Caco-2 (cell line): ENCODE measurements around the gene WDR45B. TPM values are rescaled to one million over a fixed set of nuclear protein-coding genes. Genes with fewer than 3 reads are reported as not detected.

Experiments
- BruUV-seq: library from RNA; stranded (reverse); fragments of 400-500 nt; replicated peaks from 2 replicates; lab custom pipeline; 2021; lab: Mats Ljungman, UMichigan
- CTCF ChIA-PET: fragments of 300-600 bp; sonication (Branson Sonifier 250); formaldehyde crosslinking; loops from one replicate; lab custom pipeline; 2022; ENCODE audit warnings: antibody characterized with exemption; lab: Charles Lee
- POLR2A ChIA-PET: fragments of 300-600 bp; sonication (Branson Sonifier 250); formaldehyde crosslinking; loops from one replicate; lab custom pipeline; 2022; ENCODE audit warnings: antibody characterized with exemption; lab: Charles Lee
- DNase-seq, 2 experiments: peaks; one replicate each; pipeline versions ENCODE4 v3.0.0 to v3.0.0-alpha.2; 2020 to 2022
- H3K27me3 ChIP-seq: replicated peaks from 2 replicates; pipeline ENCODE4 v1.6.0; 2011; ENCODE audit warnings: low read length; ENCODE audit not compliant: control insufficient read depth, insufficient read depth
- H3K36me3 ChIP-seq: 2 replicates; pipeline ENCODE4 v1.5.1; 2011; ENCODE audit warnings: low read length; ENCODE audit not compliant: control insufficient read depth, insufficient read depth
- H3K4me1 ChIP-seq: fragments of 250-450 bp; sonication (Bioruptor Pico); 2 replicates; pipeline ENCODE4 v1.5.1; 2020; ENCODE audit warnings: mild to moderate bottlenecking
- H3K4me3 ChIP-seq: 2 replicates; pipeline ENCODE4 v1.5.1; 2011; ENCODE audit warnings: low read depth, mild to moderate bottlenecking, control low read depth, low read length
- H3K9me3 ChIP-seq: fragments of 250-450 bp; sonication (Bioruptor Pico); 2 replicates; pipeline ENCODE4 v1.5.1; 2020; ENCODE audit warnings: mild to moderate bottlenecking, moderate library complexity
- H3K27ac Mint-ChIP-seq: one replicate; pipeline ENCODE4 v1.8.0; 2022; ENCODE audit warnings: mixed read lengths; ENCODE audit not compliant: unreplicated experiment
- H3K27me3 Mint-ChIP-seq: one replicate; pipeline ENCODE4 v1.8.0; 2022; ENCODE audit warnings: mixed read lengths; ENCODE audit not compliant: insufficient read depth, unreplicated experiment
- H3K36me3 Mint-ChIP-seq: one replicate; pipeline ENCODE4 v1.8.0; 2022; ENCODE audit warnings: mild to moderate bottlenecking, mixed read lengths; ENCODE audit not compliant: insufficient read depth, unreplicated experiment
- H3K4me1 Mint-ChIP-seq: one replicate; pipeline ENCODE4 v1.8.0; 2022; ENCODE audit warnings: low read depth, mixed read lengths; ENCODE audit not compliant: unreplicated experiment
- H3K4me3 Mint-ChIP-seq: one replicate; pipeline ENCODE4 v1.8.0; 2022; ENCODE audit warnings: mild to moderate bottlenecking, moderate library complexity, mixed read lengths; ENCODE audit not compliant: unreplicated experiment
- H3K9me3 Mint-ChIP-seq: one replicate; pipeline ENCODE4 v1.8.0; 2022; ENCODE audit warnings: mixed read lengths; ENCODE audit not compliant: unreplicated experiment
- CTCF ChIP-seq, 2 experiments: fragments of 200-600 bp in 1 of 2; IDR thresholded peaks; 1 replicate in 1 of 2; 2 replicates in 1 of 2; pipeline versions ENCODE4 v1.5.1 to v1.8.0; 2011 to 2022; ENCODE audit warnings: antibody characterized with exemption in 1 of 2, control low read depth in 1 of 2, inconsistent platforms in 1 of 2, low read depth in 1 of 2, low read length in 1 of 2, mild to moderate bottlenecking in 1 of 2, moderate library complexity in 1 of 2; ENCODE audit not compliant: insufficient read depth in 1 of 2, severe bottlenecking in 1 of 2, unreplicated experiment in 1 of 2
- intact Hi-C: fragments of 100-400 bp; cut with micrococcal nuclease; formaldehyde crosslinking; loops from one replicate; pipeline ENCODE4 v1.10.0; 2022; ENCODE audit not compliant: unreplicated experiment
- total RNA-seq: library from RNA; stranded (reverse); gene quantifications from 2 replicates; pipeline ENCODE4 v1.2.3, GENCODE V29; 2022

WDR45B gene
- total RNA-seq, 1 experiment from 2014 or later: 106 TPM

GRCh38 chr17:82658331-82658730, 10.1 kb upstream of the WDR45B start:
- BruUV-seq: no TSS peak
- Histone ChIP-seq H3K4me1 (no peaks in the 10 kb centered on the region), H3K36me3 (no peaks in the 10 kb centered on the region), H3K4me3 (no peak overlapping the region), H3K9me3 (no peaks in the 10 kb centered on the region), H3K27me3 (no peaks in the 10 kb centered on the region)
- Mint-ChIP-seq H3K4me1 (peaks cover 8% of the 10 kb centered on the region), H3K4me3 (no peak overlapping the region), H3K9me3 (no peaks in the 10 kb centered on the region), H3K36me3 (no peaks in the 10 kb centered on the region), H3K27me3 (no peaks in the 10 kb centered on the region), H3K27ac (no peak overlapping the region)
- intact Hi-C loops: no loop called here
- POLR2A ChIA-PET: no interaction called here
- TF ChIP-seq CTCF (IDR thresholded peaks at IDR 0.05; ENCODE audit: insufficient read depth in 1 of 2, low read depth in 1 of 2, low read length in 1 of 2, severe bottlenecking in 1 of 2, unreplicated experiment in 1 of 2): no peak
- CTCF ChIA-PET: no interaction called here
- DNase-seq: no peak

- DNase-seq: no peak
- Histone ChIP-seq H3K27me3 (no peaks in the 10 kb centered on the region), H3K9me3 (no peaks in the 10 kb centered on the region), H3K36me3 (no peaks in the 10 kb centered on the region), H3K4me3 (no peak overlapping the region), H3K4me1 (no peaks in the 10 kb centered on the region)
- H3K36me3 Mint-ChIP-seq: no peaks in the 10 kb centered on the region
- intact Hi-C loops: no loop called here
- no TSS peak for BruUV-seq
- peaks cover 8% of the 10 kb centered on the region for H3K4me1 Mint-ChIP-seq
- TF ChIP-seq CTCF (IDR thresholded peaks at IDR 0.05; ENCODE audit: insufficient read depth in 1 of 2, low read depth in 1 of 2, low read length in 1 of 2, severe bottlenecking in 1 of 2, unreplicated experiment in 1 of 2): no peak
- ChIA-PET POLR2A (no interaction called here), CTCF (interaction anchor here (0.6 kb wide), 1 partner anchor 37 kb away, joined by 3 read pairs; no protein-coding TSS in a partner anchor)
- no peaks in the 10 kb centered on the region for H3K9me3 Mint-ChIP-seq
- no peak overlapping the region for H3K27ac Mint-ChIP-seq
- H3K4me3 Mint-ChIP-seq: no peak overlapping the region
- H3K27me3 Mint-ChIP-seq: no peaks in the 10 kb centered on the region
These were observed 9.7 kb upstream of the WDR45B start for GRCh38 chr17:82657926-82658325.

GRCh38 chr17:82656266-82656665, 8.0 kb upstream of the WDR45B start:
- H3K27me3 ChIP-seq: no peaks in the 10 kb centered on the region
- no TSS peak for BruUV-seq
- no peak for TF ChIP-seq CTCF (IDR thresholded peaks at IDR 0.05; ENCODE audit: insufficient read depth in 1 of 2, low read depth in 1 of 2, low read length in 1 of 2, severe bottlenecking in 1 of 2, unreplicated experiment in 1 of 2)
- no peak overlapping the region for H3K4me3 ChIP-seq
- Mint-ChIP-seq H3K36me3 (no peaks in the 10 kb centered on the region), H3K27me3 (no peaks in the 10 kb centered on the region), H3K27ac (no peak overlapping the region), H3K4me3 (no peak overlapping the region), H3K9me3 (no peaks in the 10 kb centered on the region), H3K4me1 (peaks cover 8% of the 10 kb centered on the region)
- no peaks in the 10 kb centered on the region for H3K36me3 ChIP-seq
- DNase-seq: no peak
- intact Hi-C loops: no loop called here
- no peaks in the 10 kb centered on the region for H3K4me1 ChIP-seq
- H3K9me3 ChIP-seq: no peaks in the 10 kb centered on the region
- CTCF ChIA-PET: interaction anchor here (0.5 kb wide), 1 partner anchor 115 kb away, joined by 3 read pairs; no protein-coding TSS in a partner anchor
- POLR2A ChIA-PET: no interaction called here
